HepG2 (cell line): ENCODE measurements around the gene TRPT1. TPM values are rescaled to one million over a fixed set of nuclear protein-coding genes. Genes with fewer than 3 reads are reported as not detected.

Experiments
- FOXK2 ChIP-seq: fragments of 450-650 bp; IDR thresholded peaks from 2 replicates; pipeline ENCODE4 v1.6.1; 2016
- FOXP4 ChIP-seq: sonication (generic); formaldehyde crosslinking; IDR thresholded peaks from 2 replicates; pipeline ENCODE4 v1.4.0; 2020; ENCODE audit warnings: missing genetic modification reagents
- GATAD1 ChIP-seq: IDR thresholded peaks from 2 replicates; pipeline ENCODE4 v1.6.1; 2016; ENCODE audit warnings: missing genetic modification reagents, missing compliant biosample characterization
- GMEB1 ChIP-seq: sonication (generic); formaldehyde crosslinking; IDR thresholded peaks from 2 replicates; pipeline ENCODE4 v1.5.1; 2020; ENCODE audit warnings: missing genetic modification reagents, mild to moderate bottlenecking, borderline replicate concordance
- GTF2F1 ChIP-seq: fragments of 150-350 bp; IDR thresholded peaks from 2 replicates; pipeline ENCODE4 v1.6.1; 2014; ENCODE audit warnings: low read length
- HDAC1 ChIP-seq: sonication (generic); formaldehyde crosslinking; IDR thresholded peaks from 2 replicates; pipeline ENCODE4 v1.5.1; 2020; ENCODE audit warnings: mild to moderate bottlenecking, missing genetic modification reagents
- HOXA3 ChIP-seq: sonication (generic); formaldehyde crosslinking; IDR thresholded peaks from 2 replicates; pipeline ENCODE4 v1.5.0; 2020; ENCODE audit warnings: missing genetic modification reagents
- MAX ChIP-seq: IDR thresholded peaks from 2 replicates; pipeline ENCODE4 v1.6.1; 2012; ENCODE audit warnings: inconsistent platforms
- MEIS2 ChIP-seq: sonication (generic); formaldehyde crosslinking; IDR thresholded peaks from 2 replicates; pipeline ENCODE4 v1.9.0; 2021; ENCODE audit warnings: mild to moderate bottlenecking, missing genetic modification reagents
- PCBP1 ChIP-seq: fragments of 200-400 bp; formaldehyde crosslinking; IDR thresholded peaks from 2 replicates; pipeline ENCODE4 v1.6.1; 2017; ENCODE audit warnings: mild to moderate bottlenecking, low read depth, low read length, borderline replicate concordance
- PHF20 ChIP-seq: sonication (generic); formaldehyde crosslinking; IDR thresholded peaks from 2 replicates; pipeline ENCODE4 v1.5.0; 2020; ENCODE audit warnings: mild to moderate bottlenecking, missing genetic modification reagents
- PREB ChIP-seq: sonication (generic); formaldehyde crosslinking; IDR thresholded peaks from 2 replicates; pipeline ENCODE4 v1.4.0; 2020; ENCODE audit warnings: missing genetic modification reagents
- TIGD3 ChIP-seq: sonication (generic); formaldehyde crosslinking; IDR thresholded peaks from 2 replicates; pipeline ENCODE4 v1.5.1; 2020; ENCODE audit warnings: mild to moderate bottlenecking, missing genetic modification reagents, borderline replicate concordance
- ZBTB21 ChIP-seq: sonication (generic); formaldehyde crosslinking; IDR thresholded peaks from 2 replicates; pipeline ENCODE4 v1.4.0; 2020; ENCODE audit warnings: missing genetic modification reagents
- ZBTB25 ChIP-seq: IDR thresholded peaks from 2 replicates; pipeline ENCODE4 v1.6.1; 2018; ENCODE audit warnings: missing genetic modification reagents
- ZFAT ChIP-seq: sonication (generic); formaldehyde crosslinking; conservative IDR thresholded peaks from 2 replicates; pipeline ENCODE4 v1.8.1; 2023; ENCODE audit warnings: missing genetic modification reagents, inconsistent platforms
- ZFYVE20 ChIP-seq: sonication (generic); formaldehyde crosslinking; IDR thresholded peaks from 2 replicates; pipeline ENCODE4 v1.8.0; 2023; ENCODE audit warnings: low read depth, mild to moderate bottlenecking, moderate library complexity, missing genetic modification reagents, borderline replicate concordance
- ZNF317 ChIP-seq: sonication (generic); formaldehyde crosslinking; IDR thresholded peaks from 2 replicates; pipeline ENCODE4 v1.5.0; 2020; ENCODE audit warnings: mild to moderate bottlenecking, missing genetic modification reagents
- ZNF678 ChIP-seq: sonication (generic); formaldehyde crosslinking; IDR thresholded peaks from 2 replicates; pipeline ENCODE4 v1.4.0; 2020; ENCODE audit warnings: mild to moderate bottlenecking, missing genetic modification reagents
- ZNF740 ChIP-seq: sonication (generic); formaldehyde crosslinking; IDR thresholded peaks from 2 replicates; pipeline ENCODE4 v1.4.0; 2020; ENCODE audit warnings: missing genetic modification reagents
- ZNF75D ChIP-seq: sonication (generic); formaldehyde crosslinking; IDR thresholded peaks from 2 replicates; pipeline ENCODE4 v1.8.1; 2023; ENCODE audit warnings: missing genetic modification reagents, mild to moderate bottlenecking, borderline replicate concordance
- ZNF772 ChIP-seq: sonication (generic); formaldehyde crosslinking; IDR thresholded peaks from 2 replicates; pipeline ENCODE4 v1.5.0; 2020; ENCODE audit warnings: mild to moderate bottlenecking, missing genetic modification reagents
- polyA plus RNA-seq, 8 experiments: library from polyadenylated mRNA; depleted of rRNA in 3 of 8; stranded (reverse) in 7 of 8; unstranded in 1 of 8; fragments of >200 nt; fragmentation: Illumina TruSeq in 4 of 8; extraction: Trizol in 4 of 8; gene quantifications; 2 replicates each; pipeline versions ENCODE4 v1.2.1 to v1.2.3, GENCODE V29; 2011 to 2016; ENCODE audit warnings: low read depth in 4 of 8, missing spikeins in 1 of 8, mixed read lengths in 1 of 8; ENCODE audit not compliant: insufficient read depth in 1 of 8
- total RNA-seq, 5 experiments: library from RNA; depleted of rRNA; stranded (reverse); fragments of >200 nt; fragmentation: Illumina TruSeq; extraction: Trizol; gene quantifications; 2 replicates each; pipeline ENCODE4 v1.2.3, GENCODE V29; 2016; ENCODE audit warnings: low read depth in 1 of 5

Gene TRPT1
- total and polyA plus RNA-seq, 2 of the 13 experiments (the other 11 are each of a cell fraction or from before 2014, with no cell fraction given), result 24.8 to 40.7 TPM

GRCh38 chr11:64185693-64186491 is 40.1 kb downstream of the TRPT1 start, which contains the start of gene STIP1 (continued):
- TF ChIP-seq ZNF740 (CRISPR knock-in tag), result peak; percentile 48; the same call in 1 of the 2 replicates
- TF ChIP-seq ZBTB21, result 0 out of 2 replicates have a peak, but pooled peaks have one; percentile 17
- TF ChIP-seq ZNF75D, result no peak
- TF ChIP-seq PCBP1, result 0 out of 2 replicates have a peak, but pooled peaks have one; percentile 66
- TF ChIP-seq ZNF317 (CRISPR knock-in tag), result no peak
- no peak for TF ChIP-seq PHF20 (CRISPR knock-in tag)
- no peak for TF ChIP-seq PREB (CRISPR knock-in tag)
- peak; percentile 54; the same call in 1 of the 2 replicates for TF ChIP-seq MEIS2
- TF ChIP-seq MAX, result peak; percentile 88
- 0 out of 2 replicates have a peak, but pooled peaks have one; percentile 37 for TF ChIP-seq HDAC1 (CRISPR knock-in tag)
- TF ChIP-seq GATAD1 (CRISPR knock-in tag), result peak; percentile 45; the same call in 1 of the 2 replicates
- no peak for TF ChIP-seq ZFAT (CRISPR knock-in tag)
- TF ChIP-seq GMEB1 (CRISPR knock-in tag), result no peak
- no peak for TF ChIP-seq TIGD3
- no peak for TF ChIP-seq FOXP4 (CRISPR knock-in tag)
- no peak for TF ChIP-seq ZNF772
- TF ChIP-seq ZBTB25 (CRISPR knock-in tag), result peak; percentile 79; the same call in 1 of the 2 replicates
- no peak for TF ChIP-seq ZNF678
- TF ChIP-seq GTF2F1, result no peak
- TF ChIP-seq ZFYVE20, result no peak
- peak; percentile 60; the same call in 1 of the 2 replicates for TF ChIP-seq HOXA3 (CRISPR knock-in tag)
- TF ChIP-seq FOXK2, result no peak
